HEK293 (cell line): Measurements from ENCODE around the gene HUNK.

Experiments
- CTCF ChIA-PET: fragments of 350-600 bp; formaldehyde crosslinking; extraction: SDS; loops from one replicate; lab custom pipeline; 2021; ENCODE audit warnings: antibody characterized with exemption; lab: Yijun Ruan, JAX
- POLR2A ChIA-PET: fragments of 300-600 bp; formaldehyde crosslinking; extraction: SDS; loops from one replicate; lab custom pipeline; 2020; ENCODE audit warnings: antibody characterized with exemption, inconsistent platforms; lab: Yijun Ruan, JAX
- H3K27ac ChIP-seq: fragments of 200-500 bp; sonication (Bioruptor generic); 2 replicates; pipeline ENCODE4 v1.5.1; 2014; ENCODE audit warnings: low read depth, low read length, control low read depth, inconsistent platforms; ENCODE audit errors: extremely low read depth
- H3K36me3 ChIP-seq, 2 experiments: fragments of 200-500 bp in 1 of 2; sonication (Bioruptor generic) in 1 of 2; 1 replicate in 1 of 2; 2 replicates in 1 of 2; pipeline ENCODE4 v1.5.1; 2014 to 2017; ENCODE audit warnings: inconsistent platforms in 2 of 2, low read length in 2 of 2; ENCODE audit not compliant: control insufficient read depth in 2 of 2, insufficient read depth in 1 of 2
- H3K4me1 ChIP-seq: fragments of 200-500 bp; sonication (Bioruptor generic); 2 replicates; pipeline ENCODE4 v1.5.1; 2014; ENCODE audit warnings: mild to moderate bottlenecking, low read length, inconsistent platforms; ENCODE audit not compliant: control insufficient read depth, insufficient read depth
- H3K4me3 ChIP-seq: 2 replicates; pipeline ENCODE4 v1.5.1; 2011; ENCODE audit warnings: low read depth, mild to moderate bottlenecking, control low read depth, low read length, moderate library complexity
- H3K9me3 ChIP-seq: fragments of 200-500 bp; sonication (Bioruptor generic); 2 replicates; pipeline ENCODE4 v1.5.1; 2014; ENCODE audit warnings: low read depth, low read length, inconsistent platforms; ENCODE audit not compliant: control insufficient read depth, insufficient read depth
- EGR2 ChIP-seq: fragments of 450-650 bp; formaldehyde crosslinking; IDR thresholded peaks from 2 replicates; pipeline ENCODE4 v1.5.1; 2016; ENCODE audit warnings: low read depth, missing biosample characterization, missing genetic modification characterization
- HOXC10 ChIP-seq: sonication (generic); formaldehyde crosslinking; IDR thresholded peaks from 2 replicates; pipeline ENCODE4 v1.8.1; 2023; ENCODE audit warnings: mild to moderate bottlenecking, missing genetic modification reagents
- KLF9 ChIP-seq: fragments of 450-650 bp; formaldehyde crosslinking; IDR thresholded peaks from 2 replicates; pipeline ENCODE4 v1.5.1; 2016; ENCODE audit warnings: missing biosample characterization, missing genetic modification characterization, low read depth
- MZF1 ChIP-seq: fragments of 450-650 bp; formaldehyde crosslinking; IDR thresholded peaks from 2 replicates; pipeline ENCODE4 v1.5.1; 2017; ENCODE audit warnings: missing biosample characterization, missing genetic modification characterization, borderline replicate concordance
- OSR2 ChIP-seq: fragments of 450-650 bp; formaldehyde crosslinking; IDR thresholded peaks from 2 replicates; pipeline ENCODE4 v1.5.1; 2016; ENCODE audit warnings: missing biosample characterization, missing genetic modification characterization
- RBAK ChIP-seq: fragments of 450-650 bp; formaldehyde crosslinking; IDR thresholded peaks from 2 replicates; pipeline ENCODE4 v1.5.1; 2016; ENCODE audit warnings: missing biosample characterization, missing genetic modification characterization
- SCRT1 ChIP-seq: fragments of 450-650 bp; formaldehyde crosslinking; IDR thresholded peaks from 2 replicates; pipeline ENCODE4 v1.5.1; 2016; ENCODE audit warnings: missing biosample characterization, missing genetic modification characterization, borderline replicate concordance
- SCRT2 ChIP-seq: fragments of 450-650 bp; formaldehyde crosslinking; IDR thresholded peaks from 2 replicates; pipeline ENCODE4 v1.5.1; 2016; ENCODE audit warnings: missing biosample characterization, missing genetic modification characterization
- ZBTB7A ChIP-seq: fragments of 450-650 bp; formaldehyde crosslinking; IDR thresholded peaks from 2 replicates; pipeline ENCODE4 v1.5.1; 2016; ENCODE audit warnings: low read depth, missing biosample characterization, missing genetic modification characterization
- ZFP3 ChIP-seq: fragments of 450-650 bp; formaldehyde crosslinking; IDR thresholded peaks from 2 replicates; pipeline ENCODE4 v1.5.1; 2016; ENCODE audit warnings: low read depth, missing biosample characterization, missing genetic modification characterization
- ZNF184 ChIP-seq: fragments of 450-650 bp; IDR thresholded peaks from 2 replicates; pipeline ENCODE4 v1.5.1; 2018; ENCODE audit warnings: missing biosample characterization, mild to moderate bottlenecking, missing genetic modification characterization
- ZNF19 ChIP-seq: fragments of 450-650 bp; formaldehyde crosslinking; IDR thresholded peaks from 2 replicates; pipeline ENCODE4; 2016; ENCODE audit warnings: missing biosample characterization, missing genetic modification characterization, low read depth
- ZNF2 ChIP-seq: fragments of 450-650 bp; formaldehyde crosslinking; IDR thresholded peaks from 2 replicates; pipeline ENCODE4 v1.5.1; 2016; ENCODE audit warnings: missing biosample characterization, missing genetic modification characterization
- ZNF37A ChIP-seq: fragments of 450-650 bp; IDR thresholded peaks from 2 replicates; pipeline ENCODE4 v1.5.1; 2018; ENCODE audit warnings: missing biosample characterization, missing genetic modification characterization
- ZNF473 ChIP-seq: fragments of 450-650 bp; formaldehyde crosslinking; IDR thresholded peaks from 2 replicates; pipeline ENCODE4 v1.5.1; 2017; ENCODE audit warnings: missing biosample characterization, missing genetic modification characterization
- ZNF544 ChIP-seq: fragments of 450-650 bp; formaldehyde crosslinking; IDR thresholded peaks from 2 replicates; pipeline ENCODE4 v1.5.0; 2017; ENCODE audit warnings: missing biosample characterization, missing genetic modification characterization
- ZSCAN23 ChIP-seq: fragments of 450-650 bp; formaldehyde crosslinking; IDR thresholded peaks from 2 replicates; pipeline ENCODE4 v1.5.1; 2016; ENCODE audit warnings: missing biosample characterization, missing genetic modification characterization
- TF ChIP-seq, protein P1 (sequence below): fragments of 450-650 bp; formaldehyde crosslinking; IDR thresholded peaks from 2 replicates; pipeline ENCODE4 v1.5.1; 2016; ENCODE audit warnings: missing biosample characterization, missing genetic modification characterization

The HUNK gene

GRCh38 chr21:31991356-31992331 is 118.8 kb downstream of the HUNK start:
- Histone ChIP-seq H3K27ac (no peak overlapping the region), H3K9me3 (no peaks in the 10 kb centered on the region), H3K4me1 (no peaks in the 10 kb centered on the region), H3K4me3 (no peak overlapping the region), H3K36me3 (peaks cover 0 to 11% of the 10 kb centered on the region in 2 experiments; a peak in 1 of 3 replicates)
- TF ChIP-seq SCRT2 (tag by site-specific recombination) (peak; percentile 23; the same call in 1 of the 2 replicates), ZNF2 (tag by site-specific recombination) (no peak), ZNF19 (no peak), ZBTB7A (tag by site-specific recombination) (no peak), ZNF473 (tag by site-specific recombination) (no peak), MZF1 (tag by site-specific recombination) (no peak), ZNF544 (tag by site-specific recombination) (no peak), ZNF184 (tag by site-specific recombination) (no peak), SCRT1 (peak; percentile 90)
- POLR2A ChIA-PET, result no interaction called here
- CTCF ChIA-PET, result interaction anchor here (0.6 to 1.4 kb wide), 3 partner anchors 11 to 266 kb away, joined by 3 to 4 read pairs (median 4); no protein-coding TSS in a partner anchor

DNA sequence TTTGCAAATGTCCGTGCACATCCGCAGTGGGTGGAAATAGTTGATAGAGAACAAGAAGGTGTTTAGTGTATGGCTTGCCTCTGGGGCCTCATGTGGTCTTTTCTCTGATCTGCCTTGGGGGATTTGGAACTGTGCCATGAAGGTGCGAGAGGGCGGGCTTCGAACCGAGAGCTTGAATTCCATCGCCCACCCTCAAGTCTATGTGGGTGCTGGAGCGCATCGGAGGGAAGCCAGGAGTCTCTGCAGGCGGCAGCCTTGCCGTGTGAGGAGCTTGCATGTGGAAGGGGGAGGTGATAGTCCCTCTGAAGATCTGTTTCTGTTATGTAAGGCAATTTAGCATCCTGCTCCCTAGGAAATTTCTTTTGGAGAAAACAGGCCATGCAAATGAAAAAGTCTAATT is 119.6 kb downstream of the HUNK start:
- TF ChIP-seq EGR2, result peak; percentile 52; the same call in 1 of the 2 replicates
- TF ChIP-seq ZNF37A, result no peak
- TF ChIP-seq, all 188 proteins: peak for 1
- Histone ChIP-seq H3K27ac (no peak overlapping the region), H3K4me3 (no peak overlapping the region), H3K4me1 (no peaks in the 10 kb centered on the region), H3K9me3 (no peaks in the 10 kb centered on the region), H3K36me3 (peaks cover 0 to 15% of the 10 kb centered on the region in 2 experiments; a peak in 2 of 3 replicates)
- POLR2A ChIA-PET, result no interaction called here
- CTCF ChIA-PET, result interaction anchor here (0.6 to 1.4 kb wide), 3 partner anchors 11 to 266 kb away, joined by 3 to 4 read pairs (median 4); no protein-coding TSS in a partner anchor

DNA sequence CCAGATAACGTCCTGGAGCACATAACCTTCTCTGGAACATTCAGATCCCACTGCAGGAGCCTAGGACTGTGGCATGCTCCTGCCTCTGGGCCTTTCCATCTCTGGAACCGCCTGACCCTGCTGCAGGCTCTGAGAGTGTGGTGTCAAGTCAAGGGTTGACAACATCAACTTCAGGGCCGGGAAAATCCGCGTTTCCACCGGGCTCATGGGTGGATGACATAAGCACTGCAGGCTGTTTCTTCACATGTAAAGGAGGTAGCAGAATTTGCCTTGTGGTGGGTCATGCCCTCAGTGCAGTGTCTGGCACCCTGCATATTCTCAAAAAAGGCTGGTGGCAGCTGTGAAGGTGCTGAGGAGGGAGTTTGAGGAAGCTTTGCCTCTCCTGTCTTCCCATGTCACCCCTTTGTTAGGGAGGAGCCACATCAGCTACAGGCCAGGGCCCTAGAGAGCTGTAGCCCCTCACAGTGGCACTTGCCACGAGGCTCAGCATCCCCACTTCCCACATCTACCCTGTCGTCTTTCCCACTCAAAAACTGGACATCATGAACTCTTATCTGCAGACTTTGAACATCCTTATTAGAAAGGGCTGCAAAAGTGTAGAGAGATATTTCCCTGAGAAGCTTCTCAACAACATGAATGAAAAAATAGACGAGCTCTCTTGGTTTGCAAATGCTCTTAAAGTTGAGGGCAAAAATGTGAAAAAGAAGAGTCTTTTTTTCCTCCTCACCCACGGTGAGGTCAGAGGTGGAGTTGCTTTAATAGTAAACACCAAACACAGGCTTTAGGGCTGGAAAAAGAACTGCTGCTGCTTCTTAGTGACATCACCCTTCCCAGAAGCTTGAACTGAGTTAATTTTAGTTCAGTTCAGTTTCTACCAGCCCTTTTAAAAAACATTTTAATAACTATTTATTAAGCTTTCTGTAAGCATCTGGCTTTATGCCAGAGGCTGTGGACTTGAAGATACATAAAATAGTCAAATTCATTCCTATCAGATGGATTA is 121.3 kb downstream of the HUNK start:
- TF ChIP-seq KLF9 (tag by site-specific recombination) (no peak), OSR2 (tag by site-specific recombination) (no peak), ZFP3 (tag by site-specific recombination) (no peak), RBAK (tag by site-specific recombination) (no peak), ZNF544 (tag by site-specific recombination) (no peak), HOXC10 (CRISPR knock-in tag) (no peak), ZSCAN23 (tag by site-specific recombination) (no peak)
- TF ChIP-seq, protein P1, sequence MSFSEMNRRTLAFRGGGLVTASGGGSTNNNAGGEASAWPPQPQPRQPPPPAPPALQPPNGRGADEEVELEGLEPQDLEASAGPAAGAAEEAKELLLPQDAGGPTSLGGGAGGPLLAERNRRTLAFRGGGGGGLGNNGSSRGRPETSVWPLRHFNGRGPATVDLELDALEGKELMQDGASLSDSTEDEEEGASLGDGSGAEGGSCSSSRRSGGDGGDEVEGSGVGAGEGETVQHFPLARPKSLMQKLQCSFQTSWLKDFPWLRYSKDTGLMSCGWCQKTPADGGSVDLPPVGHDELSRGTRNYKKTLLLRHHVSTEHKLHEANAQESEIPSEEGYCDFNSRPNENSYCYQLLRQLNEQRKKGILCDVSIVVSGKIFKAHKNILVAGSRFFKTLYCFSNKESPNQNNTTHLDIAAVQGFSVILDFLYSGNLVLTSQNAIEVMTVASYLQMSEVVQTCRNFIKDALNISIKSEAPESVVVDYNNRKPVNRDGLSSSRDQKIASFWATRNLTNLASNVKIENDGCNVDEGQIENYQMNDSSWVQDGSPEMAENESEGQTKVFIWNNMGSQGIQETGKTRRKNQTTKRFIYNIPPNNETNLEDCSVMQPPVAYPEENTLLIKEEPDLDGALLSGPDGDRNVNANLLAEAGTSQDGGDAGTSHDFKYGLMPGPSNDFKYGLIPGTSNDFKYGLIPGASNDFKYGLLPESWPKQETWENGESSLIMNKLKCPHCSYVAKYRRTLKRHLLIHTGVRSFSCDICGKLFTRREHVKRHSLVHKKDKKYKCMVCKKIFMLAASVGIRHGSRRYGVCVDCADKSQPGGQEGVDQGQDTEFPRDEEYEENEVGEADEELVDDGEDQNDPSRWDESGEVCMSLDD, result no peak
- no peak overlapping the region for H3K4me3 ChIP-seq
- ChIA-PET POLR2A (no interaction called here), CTCF (interaction anchor here (0.9 kb wide), 1 partner anchor 265 kb away, joined by 3 read pairs; no protein-coding TSS in a partner anchor)
- no peak overlapping the region for H3K27ac ChIP-seq
- no peaks in the 10 kb centered on the region for H3K4me1 ChIP-seq
- no peaks in the 10 kb centered on the region for H3K9me3 ChIP-seq
- peaks cover 0 to 27% of the 10 kb centered on the region in 2 experiments; a peak in 2 of 3 replicates for H3K36me3 ChIP-seq
